ENCODE measurements around the gene CTPS2.

CTPS2 gene

DNA sequence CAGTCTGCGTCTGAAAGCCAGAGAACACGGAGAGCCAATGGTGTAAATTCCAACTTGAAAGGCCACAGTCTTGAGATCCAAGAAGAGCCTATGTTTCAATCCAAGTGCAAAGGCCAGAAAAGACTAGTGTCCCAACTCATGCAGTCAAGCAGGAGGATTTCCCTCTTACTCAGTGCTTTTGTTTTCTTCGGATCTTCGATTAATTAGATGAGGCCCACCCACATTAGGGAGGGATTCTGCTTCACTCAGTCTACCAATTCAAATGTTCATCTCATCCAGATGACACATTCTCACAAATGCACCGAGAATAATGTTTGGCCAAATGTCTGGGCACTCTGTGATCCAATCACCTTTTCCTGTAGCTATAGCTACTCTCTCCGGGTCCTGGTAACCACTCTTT is 154.0 kb downstream of the CTPS2 start:
- DNase-seq (ENCODE audit: low spot score): no peak

DNA sequence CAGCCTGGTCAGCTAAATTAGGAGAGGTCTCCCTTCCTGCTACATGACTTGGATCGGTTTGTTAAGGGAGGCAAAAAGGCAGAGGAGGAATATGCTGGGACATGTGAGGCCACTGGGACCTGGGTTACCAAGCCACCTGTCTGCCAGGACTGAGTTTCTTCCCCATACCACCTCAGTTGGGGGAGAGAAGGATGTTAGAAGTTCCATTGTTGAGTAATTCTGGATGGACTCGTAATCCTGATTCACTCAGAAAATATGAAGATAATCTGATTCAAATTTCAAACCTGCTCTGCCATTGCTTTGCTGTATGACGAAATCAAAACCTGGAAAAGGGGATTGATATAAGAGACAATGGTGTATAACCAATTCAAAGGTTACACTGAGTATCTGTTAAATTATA is 159.9 kb downstream of the CTPS2 start:
- no peak for DNase-seq (ENCODE audit: low spot score)

DNA sequence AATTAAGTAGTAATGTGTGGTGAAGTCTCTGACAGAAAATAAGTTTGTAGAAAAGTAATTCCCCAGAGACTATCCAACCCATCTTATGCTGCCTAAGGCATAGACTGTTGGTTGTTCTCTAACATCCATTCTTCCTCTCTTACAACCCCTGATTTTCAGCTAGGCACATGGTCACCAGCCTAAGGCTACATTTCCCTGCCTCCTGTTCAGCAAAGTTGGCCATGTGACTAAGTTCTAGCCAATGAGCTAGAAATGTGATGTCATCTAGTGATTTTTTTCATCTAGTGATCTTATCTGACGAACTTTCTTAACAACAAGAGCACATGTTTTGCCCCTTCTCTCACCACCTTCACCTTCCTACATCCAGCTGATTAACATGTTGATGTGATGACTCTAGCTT is 164.8 kb downstream of the CTPS2 start:
- no peak for DNase-seq (ENCODE audit: low spot score)

DNA sequence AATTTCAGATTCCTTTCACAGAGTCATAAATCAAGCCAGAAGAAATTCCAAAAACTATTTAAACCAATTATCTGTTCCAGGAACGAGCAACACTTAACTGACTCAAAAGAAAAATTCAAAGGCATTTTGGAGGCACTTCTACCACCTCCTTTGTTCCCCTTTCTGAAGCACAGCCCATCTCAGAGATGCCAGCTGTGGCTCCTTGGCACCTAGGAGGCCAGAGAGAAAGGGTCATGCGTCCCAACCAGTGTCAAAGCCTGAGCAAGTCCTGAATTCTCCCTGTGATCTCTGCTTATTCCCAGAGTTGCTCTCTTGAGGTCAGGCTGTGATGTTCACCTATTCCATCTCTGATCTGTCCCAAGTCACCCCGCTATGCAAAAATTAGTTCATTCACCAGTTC is 167.5 kb downstream of the CTPS2 start:
- DNase-seq (ENCODE audit: low spot score): no peak

All from CD4-positive, alpha-beta T cell treated with Interleukin-15 for 4 hours (primary cell).